Measurements from ENCODE around the gene CES4A.
A peak's percentile ranks its signal among the peaks of the same experiment; 100 is the strongest.
"Not testable (repeated sequence)": the region's sequence is repeated elsewhere in the genome, so short reads cannot be mapped to it uniquely, and the experiment has no call there.

CES4A gene

GRCh38 chr16:66993558-66993957, 5.2 kb downstream of the CES4A start:
- DNase-seq: not testable (repeated sequence)

- DNase-seq: no peak
Measured at GRCh38 chr16:66996324-66996982, 8.1 kb downstream of the CES4A start.

- DNase-seq: no peak
Measured at GRCh38 chr16:66996983-66997358, 8.6 kb downstream of the CES4A start.

GRCh38 chr16:67000384-67001351, 12.3 kb downstream of the CES4A start:
- no peak for DNase-seq

- no peak for DNase-seq
Measured at GRCh38 chr16:67001726-67002125, 13.3 kb downstream of the CES4A start.

- no peak for DNase-seq
Measured at GRCh38 chr16:67006930-67007658, 18.7 kb downstream of the CES4A start.

GRCh38 chr16:67009158-67009557, 20.8 kb downstream of the CES4A start:
- DNase-seq: no peak

GRCh38 chr16:67011274-67011673, 22.9 kb downstream of the CES4A start:
- DNase-seq: no peak

- no peak for DNase-seq
Measured at GRCh38 chr16:67013233-67013822, 24.9 kb downstream of the CES4A start.

GRCh38 chr16:67013823-67014633, 25.6 kb downstream of the CES4A start:
- DNase-seq: no peak

GRCh38 chr16:67014634-67015312, 26.4 kb downstream of the CES4A start:
- no peak for DNase-seq

- no peak for DNase-seq
Measured at GRCh38 chr16:67015313-67015731, 26.9 kb downstream of the CES4A start.

GRCh38 chr16:67016143-67016542, 27.8 kb downstream of the CES4A start:
- no peak for DNase-seq

GRCh38 chr16:67016681-67017420, 28.5 kb downstream of the CES4A start:
- DNase-seq: no peak

GRCh38 chr16:67017421-67017750, 29.0 kb downstream of the CES4A start:
- no peak for DNase-seq

GRCh38 chr16:67017810-67018488, 29.6 kb downstream of the CES4A start:
- DNase-seq: peak; percentile 67

- DNase-seq: no peak
Measured at GRCh38 chr16:67019171-67019570, 30.8 kb downstream of the CES4A start.

GRCh38 chr16:67021321-67021720, 32.9 kb downstream of the CES4A start:
- no peak for DNase-seq

GRCh38 chr16:67022531-67023214, 34.3 kb downstream of the CES4A start:
- DNase-seq: no peak

GRCh38 chr16:67023689-67024088, 35.3 kb downstream of the CES4A start:
- no peak for DNase-seq

Data from GDM1 (cell line).